GM19035 (cell line): ENCODE data around the gene HSP90AB1.

Experiments used
- ATAC-seq: cut with Tn5 transposase; IDR thresholded peaks from one replicate; pipeline ENCODE4 v1.9.1; 2021; ENCODE audit not compliant: unreplicated experiment

HSP90AB1 gene

DNA sequence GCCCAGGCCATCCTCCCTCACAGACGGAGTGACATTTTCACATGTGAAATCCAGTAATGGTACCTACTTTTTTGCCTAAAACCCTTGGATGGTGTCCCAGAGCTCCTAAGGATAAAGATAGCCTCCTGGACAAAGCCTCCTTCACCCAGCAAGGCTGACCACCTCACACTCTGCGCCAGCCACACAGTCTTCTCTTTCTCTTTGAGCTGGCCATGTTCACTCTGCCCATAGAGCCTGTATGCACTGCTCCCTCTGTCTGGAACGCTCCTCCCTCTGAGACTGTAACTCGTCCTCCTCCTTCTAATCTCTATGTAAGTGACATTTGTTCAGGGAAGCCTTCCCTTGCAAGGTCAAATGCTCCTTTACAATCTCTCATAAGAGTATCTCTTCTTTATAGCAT, 38.0 kb downstream of the HSP90AB1 start:
- no peak for ATAC-seq

DNA sequence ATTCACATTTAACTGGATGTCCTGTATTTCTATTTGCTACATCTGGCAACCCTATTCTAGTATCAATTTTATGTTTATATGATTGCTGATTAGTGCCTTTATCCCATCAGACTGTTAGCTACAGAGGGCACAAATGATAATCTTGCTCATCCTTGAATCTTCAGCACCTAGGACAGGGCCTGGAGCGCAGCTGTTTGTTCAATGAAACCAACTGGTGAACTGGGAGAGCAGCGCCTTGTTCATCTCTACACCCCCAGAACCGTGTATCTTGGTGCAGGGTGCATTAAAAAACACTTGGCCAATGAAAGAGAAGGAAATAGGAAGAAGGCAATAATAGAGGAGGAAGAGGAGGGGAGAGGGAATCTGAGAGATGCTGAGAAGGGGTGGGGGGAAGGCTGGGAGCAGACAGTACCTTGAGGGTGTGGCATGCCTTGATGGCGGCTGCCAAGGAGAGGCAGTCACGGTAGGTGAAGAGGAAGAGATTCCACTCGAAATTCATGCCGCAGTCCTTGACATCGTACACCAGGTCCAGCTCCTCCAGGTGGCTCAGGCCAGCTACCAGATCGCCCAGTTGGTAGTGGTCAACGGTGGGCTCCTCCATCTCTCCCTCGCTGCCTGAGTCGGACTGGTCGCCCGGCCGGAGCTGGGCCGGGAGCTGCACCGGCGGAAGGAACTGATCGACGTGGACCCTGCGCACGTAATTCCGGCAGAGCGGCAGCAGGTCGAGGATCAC, 38.8 kb downstream of the HSP90AB1 start:
- ATAC-seq: no peak

DNA sequence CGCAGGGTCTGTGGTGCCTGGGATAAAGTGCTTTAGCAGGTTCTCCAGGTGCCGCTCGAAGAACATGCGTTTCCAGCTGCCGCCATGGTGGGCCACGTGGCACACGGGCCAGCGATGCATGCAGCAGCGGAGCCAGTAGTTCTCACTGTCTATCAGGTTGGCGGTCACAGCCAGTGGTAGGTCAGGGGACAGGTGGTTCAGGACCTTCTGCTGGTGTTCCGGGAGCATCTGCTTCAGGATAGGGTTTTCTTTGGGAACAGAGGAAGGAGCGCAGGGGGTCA, 39.3 kb downstream of the HSP90AB1 start:
- no peak for ATAC-seq

DNA sequence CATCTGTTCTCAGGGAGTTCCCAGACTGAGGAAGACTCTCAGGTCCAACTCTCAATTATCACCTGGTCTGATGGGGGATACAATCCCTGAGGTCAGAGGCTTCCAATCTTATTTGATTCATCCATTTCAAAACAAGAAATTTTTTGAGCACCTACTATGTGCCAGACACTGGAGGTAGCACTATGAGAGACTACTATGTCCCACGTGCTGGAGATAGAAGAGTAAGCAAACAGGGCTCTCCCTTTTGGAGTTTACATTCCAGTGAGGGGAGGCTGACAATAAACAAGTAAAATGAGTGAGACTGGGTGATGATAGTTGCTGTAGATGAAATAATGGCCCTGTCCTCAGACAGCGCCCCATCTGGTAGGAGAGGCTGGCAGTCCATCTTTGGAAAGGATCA, 39.8 kb downstream of the HSP90AB1 start:
- ATAC-seq: no peak

DNA sequence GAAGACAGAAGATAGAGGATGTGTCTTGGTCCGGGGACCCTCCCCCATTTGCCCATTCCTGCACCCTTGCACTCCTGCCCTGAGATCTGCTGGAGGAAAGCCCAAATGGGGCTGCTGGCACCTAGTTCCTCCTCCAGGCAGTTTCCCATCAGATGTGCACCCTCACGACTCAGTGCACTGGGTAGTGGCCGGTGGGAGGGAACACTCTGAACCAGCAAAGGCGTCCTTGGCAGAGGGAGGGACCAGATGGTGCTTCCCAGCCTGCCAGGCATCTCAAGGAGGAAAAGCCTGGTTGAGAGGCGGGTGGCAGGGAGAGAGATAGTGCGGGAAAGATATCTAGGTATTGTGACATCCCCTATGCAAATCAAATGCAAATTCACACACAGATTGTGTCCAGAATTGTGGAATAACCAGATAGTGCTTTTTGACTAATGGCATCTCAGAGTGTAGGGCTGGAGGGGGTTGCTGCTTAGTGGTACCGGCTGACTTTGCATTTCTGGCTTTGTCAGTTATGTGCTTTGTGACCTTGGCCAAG, 42.9 kb downstream of the HSP90AB1 start:
- no peak for ATAC-seq

DNA sequence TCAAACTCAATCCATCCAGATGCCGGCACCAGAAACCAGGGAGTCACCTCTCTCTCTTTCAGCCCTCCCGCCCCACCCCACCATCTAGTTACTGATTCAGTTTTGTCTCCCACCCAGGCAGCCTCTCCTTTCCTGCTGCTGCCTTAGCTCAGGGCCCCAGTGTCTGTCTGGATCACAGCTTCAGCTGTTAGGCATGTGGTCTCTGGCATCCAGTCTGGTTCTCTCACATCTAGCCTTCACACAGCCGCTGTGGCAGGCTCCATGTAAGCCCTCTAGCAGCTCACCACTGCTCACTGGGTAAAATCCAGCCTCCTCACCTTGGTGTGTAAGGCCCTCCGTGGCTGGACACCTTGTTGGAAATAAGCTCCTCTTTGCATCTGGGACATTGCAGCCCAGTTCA, 44.9 kb downstream of the HSP90AB1 start:
- ATAC-seq: no peak

DNA sequence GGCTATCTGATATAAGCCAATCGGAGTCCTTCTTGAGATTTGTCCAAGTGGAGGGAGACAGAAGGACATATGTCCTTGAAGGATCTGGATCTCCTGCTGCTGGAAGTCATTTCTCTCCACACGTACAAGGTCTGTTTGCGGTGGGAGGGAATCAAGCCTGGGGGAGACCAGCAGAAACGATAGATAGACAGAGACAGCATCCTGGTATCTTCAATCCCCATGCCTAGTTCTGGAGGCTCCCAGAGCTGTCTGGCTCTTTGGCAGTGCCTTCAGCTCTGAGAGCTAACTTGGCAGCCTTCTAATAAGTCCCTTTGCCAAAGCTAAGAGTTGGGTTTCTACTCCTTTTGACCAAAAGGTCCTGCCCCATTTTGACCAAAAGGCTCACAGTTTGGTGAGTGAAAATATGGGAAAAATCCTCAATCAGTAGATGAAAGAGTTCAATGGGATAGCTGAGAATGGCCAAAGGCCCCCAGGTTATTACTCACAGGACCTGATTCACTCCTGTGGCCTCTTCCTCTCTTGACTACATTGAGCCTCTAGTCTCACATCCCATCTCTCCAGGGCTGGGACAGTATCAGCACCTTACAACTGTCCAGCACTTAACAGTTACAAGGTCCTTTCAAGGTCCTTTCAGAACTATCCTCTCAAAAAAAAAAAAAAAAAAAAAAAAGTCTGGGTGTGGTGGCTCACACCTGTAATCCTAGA, 45.9 kb downstream of the HSP90AB1 start:
- no peak for ATAC-seq

DNA sequence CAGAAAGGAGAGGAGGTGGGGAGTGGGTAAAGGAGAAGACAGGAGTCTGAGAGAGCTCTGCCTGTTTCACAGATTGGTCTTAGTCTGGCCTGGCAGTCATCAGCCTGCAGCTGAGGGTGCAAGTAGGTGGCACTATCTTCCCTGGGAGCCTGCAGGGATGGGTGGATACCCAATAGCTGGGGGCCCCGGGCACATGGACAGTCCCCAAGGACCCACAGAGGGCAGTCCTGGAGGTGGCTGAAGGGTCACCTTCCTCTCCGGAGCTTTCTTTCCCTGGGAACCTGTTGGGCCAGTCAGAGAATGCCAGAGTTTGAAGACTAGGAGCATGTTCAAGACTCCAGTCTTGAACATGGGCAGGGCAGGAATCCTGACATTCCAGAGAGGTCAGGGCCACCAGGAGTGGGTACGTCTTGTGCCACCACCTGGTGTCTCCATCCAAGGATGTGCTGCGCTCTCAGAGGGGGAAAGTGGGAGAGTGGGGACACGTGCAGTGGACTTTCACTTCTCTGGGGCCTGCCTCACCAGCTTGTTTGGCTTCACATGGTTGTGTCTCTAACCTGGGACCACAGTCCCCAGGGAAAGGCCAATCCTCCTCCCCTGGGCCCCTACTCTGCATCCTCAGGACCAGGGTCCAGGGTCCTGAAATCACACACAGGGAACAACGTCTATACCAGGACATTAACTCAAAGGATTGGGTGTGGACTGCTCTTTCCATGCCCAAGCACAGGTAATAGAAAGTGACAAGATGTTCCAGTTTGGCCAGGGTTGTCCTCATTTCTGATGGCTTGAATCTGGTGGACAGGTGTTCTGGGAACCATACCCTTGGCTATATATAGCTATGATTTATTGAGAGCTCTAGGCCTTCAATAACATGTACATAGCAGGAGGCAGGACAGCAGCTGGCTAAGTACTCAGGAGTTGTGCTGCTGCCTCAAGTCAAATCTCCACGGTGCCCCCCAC, 48.2 kb downstream of the HSP90AB1 start:
- ATAC-seq: no peak

DNA sequence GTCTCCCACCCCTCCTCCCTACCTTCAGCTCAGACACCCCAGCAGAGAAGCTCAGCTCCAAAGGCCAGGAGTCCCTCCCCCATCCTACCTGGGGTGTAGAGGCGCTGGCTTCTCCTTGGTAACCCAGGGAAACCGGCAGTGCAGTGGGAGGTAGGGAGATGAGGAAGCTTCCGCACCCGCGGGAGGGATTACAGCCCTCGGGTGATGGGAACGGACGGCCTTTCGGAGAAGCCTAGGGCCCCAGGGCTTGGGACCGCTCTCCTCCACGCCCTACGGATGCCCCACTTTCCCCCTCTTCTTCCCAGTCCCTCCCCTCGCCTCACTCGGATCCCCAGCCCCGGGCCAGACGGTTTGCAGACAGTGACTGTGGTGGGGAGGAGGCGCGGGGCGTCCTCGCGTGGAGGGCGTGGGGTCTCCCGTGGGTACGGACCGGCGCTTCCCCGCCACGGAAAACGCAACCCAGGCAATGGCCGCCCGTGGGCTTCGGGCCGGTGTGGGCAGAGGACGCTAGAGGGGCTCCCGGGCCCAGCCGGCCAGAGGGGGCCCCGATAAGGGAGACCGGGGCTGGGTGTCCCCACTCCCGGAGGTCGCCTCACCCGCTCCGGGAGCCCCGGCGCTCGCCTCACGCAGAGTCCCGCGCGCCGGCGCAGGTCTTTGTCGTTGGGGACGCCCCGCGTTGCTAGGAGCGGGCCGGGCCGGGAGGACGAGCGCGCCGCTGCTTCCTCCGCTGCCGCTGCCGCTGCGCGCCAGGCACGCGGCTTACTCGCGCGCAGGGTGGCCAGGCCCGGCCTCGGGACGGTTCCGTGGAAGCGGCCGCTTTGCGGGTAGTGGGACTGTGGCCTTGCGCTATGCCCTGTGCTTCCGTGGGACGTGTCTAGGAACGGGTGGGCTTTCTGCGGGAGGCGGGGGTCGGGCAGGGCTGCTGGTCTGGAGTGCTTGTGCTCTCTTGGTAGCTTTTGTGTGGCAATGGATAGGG, 50.5 kb downstream of the HSP90AB1 start:
- no peak for ATAC-seq

DNA sequence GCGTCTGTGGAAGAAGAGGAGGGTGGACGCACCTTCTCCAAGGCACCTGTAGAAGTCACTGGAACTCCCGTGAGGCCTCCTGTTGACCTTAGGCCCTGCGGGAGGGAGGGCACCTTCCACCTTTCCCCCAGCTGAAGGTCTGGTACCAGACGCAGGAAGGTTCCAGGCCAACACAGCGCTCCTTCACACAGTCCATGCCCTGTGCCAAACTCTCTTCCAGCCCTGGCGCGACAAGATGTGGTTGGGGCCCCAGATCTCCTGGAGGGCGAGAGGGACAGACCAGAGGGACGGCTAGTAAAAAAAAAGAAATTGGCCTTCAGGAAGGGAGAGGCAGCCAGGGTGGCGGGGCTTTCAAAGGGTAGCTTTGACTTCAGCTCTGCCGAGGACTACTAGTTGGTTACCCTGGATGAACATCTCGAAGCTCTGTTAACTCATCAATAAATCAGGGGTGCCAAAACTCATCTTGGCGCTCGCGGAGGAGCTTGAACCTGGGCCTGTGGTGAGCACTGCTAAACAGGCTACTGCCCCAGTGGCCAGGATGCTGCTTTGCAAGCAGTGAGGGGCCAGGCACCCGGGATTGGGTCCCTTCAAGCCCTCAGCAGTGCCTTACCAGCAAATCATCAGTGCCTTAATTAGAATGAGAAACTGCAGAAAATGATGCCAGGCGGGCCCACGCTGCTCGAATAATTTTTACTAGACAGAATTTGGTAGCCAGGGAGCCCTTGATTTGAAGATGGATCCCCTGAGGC, 51.3 kb downstream of the HSP90AB1 start:
- ATAC-seq: no peak

DNA sequence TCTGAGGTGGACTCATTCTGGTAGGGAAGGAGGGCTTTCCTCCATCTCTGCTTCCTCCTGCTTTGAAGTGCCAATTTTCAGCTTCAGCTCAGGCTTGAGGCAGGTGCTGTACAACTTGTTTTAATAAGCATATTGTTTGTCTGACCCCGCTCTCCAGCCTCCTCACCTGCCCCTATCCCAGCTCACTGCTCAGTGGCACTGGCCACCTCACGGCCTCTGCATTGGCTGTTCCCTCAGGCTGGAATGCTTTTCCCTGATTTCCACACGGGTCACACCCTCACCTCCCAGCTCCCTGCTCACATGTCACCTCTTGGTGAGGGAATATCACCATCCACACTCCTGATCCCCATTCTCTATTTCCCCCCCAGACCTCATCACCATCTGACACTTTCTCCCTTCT, 52.0 kb downstream of the HSP90AB1 start:
- ATAC-seq: no peak

DNA sequence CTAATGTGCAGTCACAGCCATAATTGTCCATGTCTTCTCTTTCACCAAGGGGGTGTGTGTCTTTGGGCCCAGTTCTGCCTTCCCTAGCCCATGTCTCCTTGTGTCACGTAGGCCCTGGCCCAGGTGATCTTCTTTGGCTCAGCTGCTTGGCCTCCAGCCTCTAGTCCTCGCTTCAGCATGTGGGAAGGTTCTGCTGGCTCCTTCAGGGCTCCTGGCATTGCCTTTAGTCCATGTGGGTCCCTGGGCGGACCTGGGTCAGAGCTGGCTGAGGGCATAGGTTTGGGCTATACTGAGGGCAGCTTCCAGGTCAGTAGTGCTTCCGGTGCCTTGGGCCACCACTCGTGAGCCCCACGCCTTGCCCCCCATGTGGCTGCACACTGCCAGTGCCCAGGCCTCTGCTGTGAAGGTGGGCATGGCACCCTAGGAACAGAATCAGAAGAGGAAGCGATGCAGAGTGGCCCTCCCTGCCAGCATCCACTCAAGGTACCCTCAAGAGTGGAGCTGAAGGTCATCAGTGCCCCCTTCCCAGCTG, 53.5 kb downstream of the HSP90AB1 start:
- no peak for ATAC-seq

DNA sequence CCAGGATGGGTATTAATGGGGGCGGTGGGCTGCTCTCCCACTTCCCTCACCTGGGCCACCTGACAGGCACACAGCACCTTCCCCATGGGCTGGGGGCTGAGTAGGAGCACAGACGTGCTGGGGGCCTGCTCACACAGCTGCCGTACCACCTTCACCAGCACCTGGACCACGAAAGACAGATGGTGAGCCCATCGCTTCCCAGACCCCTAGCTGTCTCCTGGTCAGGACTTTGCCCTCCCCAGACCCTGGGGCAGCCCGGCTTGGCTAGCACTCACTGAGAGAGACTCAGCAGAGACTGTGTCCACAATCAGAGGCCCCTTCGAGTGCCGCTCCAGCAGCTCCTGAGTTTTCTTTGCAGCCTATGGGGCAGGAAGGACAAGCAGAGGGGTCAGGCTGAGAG, 54.2 kb downstream of the HSP90AB1 start:
- no peak for ATAC-seq

DNA sequence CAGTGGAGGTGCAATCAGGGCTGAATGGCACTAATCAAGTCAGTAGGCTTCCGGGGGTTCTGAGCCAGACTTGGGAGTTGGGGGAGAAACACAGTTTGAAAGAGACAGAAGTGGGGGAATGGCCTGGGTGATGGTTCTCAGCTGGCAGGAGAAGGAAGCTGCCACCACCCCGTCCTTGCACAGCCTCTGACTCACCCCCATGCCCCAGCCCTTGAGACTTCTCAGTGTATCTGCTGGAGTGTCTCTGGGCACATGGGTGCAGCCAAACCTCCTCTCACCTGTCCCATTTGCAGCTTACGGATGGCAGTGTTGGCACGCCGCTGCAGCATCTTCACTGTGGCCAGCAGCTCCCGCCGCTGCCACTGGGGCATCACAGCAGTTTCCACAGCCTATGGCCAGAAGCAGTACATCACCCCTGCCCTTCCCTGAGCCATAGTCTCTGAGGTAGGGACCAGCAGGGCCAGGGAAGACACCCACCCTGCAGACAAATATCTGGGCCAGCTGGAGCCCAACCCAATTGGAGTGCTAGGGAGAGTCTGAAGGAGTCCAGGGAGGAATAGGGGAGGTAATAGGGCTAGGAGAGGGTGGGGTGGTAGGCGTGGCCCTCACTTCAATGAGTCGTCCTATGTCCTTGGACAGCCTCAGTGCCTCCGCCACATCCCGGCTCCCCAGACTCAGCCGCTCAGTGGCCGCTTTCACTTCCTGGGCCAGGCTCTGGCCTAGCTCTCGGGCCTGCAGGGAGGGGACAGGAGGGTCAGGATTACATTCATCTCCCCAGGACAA, 55.1 kb downstream of the HSP90AB1 start:
- no peak for ATAC-seq

DNA sequence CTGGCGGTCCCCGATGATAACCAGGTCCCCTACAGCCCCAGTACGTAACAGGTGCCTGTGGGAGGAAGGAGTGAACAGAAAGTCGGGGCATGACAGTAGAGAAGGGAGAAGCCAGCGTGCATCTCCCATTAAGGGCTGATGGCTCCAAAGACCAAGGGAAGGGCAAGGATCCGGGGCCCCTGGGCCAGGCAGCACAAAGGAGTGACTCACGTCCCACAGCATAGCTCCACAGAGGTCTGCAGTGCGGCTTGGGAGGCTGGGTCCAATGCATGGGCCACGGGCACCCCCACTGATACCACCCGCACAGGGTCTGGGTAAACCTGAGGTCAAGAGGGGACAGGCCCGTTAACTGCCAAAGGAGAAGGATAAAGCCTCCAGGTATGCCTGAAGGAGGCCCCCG, 56.0 kb downstream of the HSP90AB1 start:
- no peak for ATAC-seq
